ENCODE measurements around the gene SPAG17.

SPAG17 gene

DNA sequence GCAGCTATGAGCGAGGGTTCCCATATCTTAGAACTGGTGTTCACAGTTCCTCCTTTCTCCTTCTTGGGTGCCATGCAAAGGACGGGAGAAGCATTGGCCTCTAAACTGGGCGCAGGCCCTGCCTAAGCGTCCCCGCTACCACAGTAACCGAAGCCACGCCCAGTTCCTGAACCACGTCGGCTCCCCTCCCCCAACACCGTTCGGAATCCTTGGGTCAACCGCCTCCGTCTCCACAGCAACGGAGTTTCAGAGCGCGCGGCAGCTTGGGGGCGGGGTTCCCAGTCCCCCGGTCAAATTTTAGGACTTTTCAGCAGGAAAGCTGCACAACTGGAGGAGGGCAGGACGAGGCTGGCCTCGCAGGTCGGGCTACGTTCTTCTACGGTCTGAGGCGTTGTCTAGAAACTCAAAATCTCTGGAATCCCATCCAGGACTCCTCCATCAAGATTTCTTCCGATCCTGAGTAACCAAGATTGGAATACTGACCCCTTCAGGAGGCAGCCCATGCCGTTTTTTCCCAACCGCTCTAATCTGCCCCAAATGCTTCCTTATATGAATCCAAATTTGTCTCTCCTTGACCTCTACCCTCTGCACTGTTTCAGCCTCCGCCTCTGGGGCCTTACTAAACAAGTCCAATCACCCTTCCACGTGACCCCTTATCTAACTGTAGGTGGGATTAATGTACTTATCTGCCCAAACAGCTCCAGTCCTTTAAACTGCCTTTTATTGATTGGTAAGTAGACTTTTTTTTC, at the start of gene SPAG17:
Gene SPAG17 (minus strand): TSS at position 145 of the 749 bp plus-strand sequence. CDS start 71 bp downstream, at position 74.
- no peak for DNase-seq

DNA sequence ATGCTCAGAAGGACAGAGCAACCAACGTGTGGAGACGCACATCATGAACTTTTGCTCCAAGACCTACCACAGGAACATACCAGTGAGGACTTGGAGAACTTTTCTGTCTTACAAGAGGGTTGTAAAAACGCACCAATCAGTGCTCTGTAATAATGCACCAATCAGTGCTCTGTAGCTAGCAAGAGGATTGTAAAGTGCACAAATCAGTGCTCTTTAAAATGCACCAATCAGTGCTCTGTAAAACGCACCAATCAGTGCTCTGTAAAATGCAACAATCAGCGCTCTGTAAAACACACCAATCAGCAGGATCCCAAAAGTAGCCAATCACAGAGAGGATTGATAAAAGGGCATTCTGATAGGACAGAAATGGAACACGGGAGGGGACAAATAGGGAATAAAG, 40.4 kb upstream of the SPAG17 start:
- DNase-seq = no peak

DNA sequence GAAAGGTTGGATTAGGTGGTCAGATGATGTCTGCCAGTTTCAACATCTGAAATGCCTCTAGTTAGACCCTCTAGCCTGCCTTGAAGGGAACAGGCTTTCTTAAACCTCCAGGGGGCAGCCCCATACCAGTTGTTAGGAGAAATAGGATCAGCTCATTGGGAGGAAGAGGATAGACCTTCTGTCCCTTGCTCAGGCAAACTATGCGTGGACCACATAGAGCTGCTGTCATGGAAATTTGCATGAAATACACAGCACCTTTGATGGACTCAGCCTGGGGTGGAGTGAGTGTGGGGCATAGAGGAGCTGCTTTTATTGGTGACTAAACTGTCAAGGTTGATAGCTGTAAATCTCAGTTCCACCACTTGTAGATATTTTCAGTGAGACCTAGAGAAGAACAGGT, 38.4 kb upstream of the SPAG17 start:
- DNase-seq = no peak

DNA sequence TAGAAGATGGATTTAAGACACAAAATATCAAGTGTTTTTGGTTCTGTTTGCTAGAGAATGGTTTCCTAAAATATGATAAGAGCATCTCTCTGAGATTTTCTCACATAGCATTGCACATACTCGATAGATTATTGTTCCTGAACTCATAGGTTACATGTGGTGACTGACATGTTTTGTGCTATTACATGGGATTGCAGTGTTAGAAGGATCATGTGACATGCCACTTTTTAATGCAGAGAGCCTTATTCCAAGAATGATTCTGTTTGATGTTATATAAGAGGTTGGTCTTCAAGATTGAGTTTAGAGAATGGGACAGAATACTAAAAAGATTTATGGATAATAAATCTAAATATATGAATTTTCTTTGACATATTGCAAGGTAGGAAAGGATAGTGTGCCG, 34.4 kb upstream of the SPAG17 start:
- DNase-seq = no peak

DNA sequence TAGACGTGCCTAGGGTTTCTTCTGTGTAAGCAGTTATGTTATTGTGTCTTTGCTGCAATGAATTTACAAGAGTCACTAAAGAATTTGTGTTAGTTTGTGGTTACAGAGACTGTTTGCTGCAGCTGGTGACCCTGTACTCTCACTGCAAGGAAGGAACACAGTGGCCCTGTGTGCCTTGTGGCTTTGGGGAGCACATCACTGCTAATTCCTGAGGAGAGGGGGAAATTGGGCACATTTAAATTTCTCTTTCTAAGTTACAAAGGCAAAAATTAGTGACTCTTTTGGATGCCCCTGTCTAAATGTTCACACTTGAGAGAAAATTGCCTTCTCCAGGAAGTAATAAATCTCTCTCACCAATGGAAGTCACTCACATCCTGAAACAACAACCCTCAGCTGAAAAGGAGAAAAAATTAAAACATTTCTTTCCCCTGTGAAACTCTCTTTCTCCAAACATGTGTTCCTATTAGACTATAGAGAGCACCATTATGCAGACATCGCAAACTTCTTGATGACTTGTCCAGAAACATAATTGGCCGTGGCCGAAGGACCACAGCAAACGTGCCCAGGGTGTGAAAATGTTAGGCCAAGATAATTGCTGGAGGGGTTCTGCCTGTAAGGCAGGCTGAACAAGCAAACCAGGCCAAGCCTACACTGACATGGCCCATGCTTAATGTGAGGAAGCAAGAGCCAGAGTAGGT, 32.3 kb upstream of the SPAG17 start:
- no peak for DNase-seq

DNA sequence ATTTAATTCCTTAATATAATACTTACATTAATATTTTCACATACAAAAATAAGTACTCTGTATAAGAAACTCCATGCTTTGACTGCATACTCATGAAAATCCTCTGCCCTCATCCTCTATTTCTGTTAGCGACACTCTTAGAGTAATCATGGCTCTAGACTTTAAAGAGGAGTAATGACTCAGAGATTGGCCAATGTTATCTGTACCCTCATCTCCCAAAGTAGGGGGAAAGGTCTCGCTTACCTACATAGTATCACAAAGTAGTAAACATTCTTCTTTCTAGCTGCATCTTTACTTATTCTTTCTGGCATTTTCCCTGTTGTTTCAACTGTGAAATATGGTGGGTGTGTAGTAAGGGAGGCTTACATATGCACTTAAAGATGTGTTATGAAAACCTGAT, 29.8 kb upstream of the SPAG17 start:
- no peak for DNase-seq

DNA sequence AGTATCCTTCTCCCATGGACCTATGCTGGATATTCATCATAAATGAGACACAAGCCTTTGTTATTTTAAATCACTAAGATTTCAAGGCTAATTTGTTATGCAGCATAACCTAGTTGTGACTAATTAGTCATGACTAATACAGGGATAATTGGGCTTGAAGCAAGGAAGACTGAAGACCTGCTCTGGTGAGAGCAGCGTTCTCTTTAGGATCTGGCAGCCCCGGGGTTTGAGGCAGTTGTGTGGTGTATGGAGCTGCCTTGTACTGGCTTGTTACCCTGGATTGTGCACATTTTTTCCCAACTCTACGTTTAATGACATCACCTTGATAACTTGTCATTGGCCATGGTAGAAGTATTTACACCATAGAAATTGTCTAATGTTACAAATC, 25.7 kb upstream of the SPAG17 start:
- DNase-seq = no peak

DNA sequence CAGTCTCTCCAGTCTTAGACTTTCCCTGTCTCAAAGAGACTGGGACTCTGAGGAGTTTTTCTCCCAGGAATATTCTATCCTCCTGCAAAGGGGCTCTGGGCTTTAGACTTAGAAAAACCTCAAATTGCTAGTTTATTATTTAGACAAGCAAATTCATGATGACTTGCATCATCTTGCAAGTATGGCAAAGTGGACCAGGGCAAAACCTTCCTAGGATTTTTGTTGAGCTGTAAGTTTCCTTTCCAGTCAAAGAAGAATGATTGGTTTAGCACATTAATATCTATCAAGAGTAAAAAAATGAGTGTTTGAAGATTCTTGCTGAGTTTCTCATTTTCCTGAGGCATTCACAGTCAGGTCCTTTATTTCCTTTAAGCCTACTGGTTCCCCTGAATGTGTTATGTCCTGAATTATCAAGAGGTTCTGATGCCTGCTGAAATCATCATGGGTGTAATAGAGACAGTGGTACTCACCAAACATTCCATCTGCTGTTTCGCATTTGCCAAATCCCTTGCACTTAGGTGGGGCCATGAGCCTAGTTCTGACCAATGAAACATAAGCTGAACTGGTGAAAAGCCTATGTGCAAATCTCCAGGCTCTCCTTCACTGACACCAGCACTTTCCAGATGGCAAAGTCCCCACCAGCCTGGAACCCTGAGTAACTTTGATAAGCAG, 25.2 kb upstream of the SPAG17 start:
- DNase-seq = no peak

DNA sequence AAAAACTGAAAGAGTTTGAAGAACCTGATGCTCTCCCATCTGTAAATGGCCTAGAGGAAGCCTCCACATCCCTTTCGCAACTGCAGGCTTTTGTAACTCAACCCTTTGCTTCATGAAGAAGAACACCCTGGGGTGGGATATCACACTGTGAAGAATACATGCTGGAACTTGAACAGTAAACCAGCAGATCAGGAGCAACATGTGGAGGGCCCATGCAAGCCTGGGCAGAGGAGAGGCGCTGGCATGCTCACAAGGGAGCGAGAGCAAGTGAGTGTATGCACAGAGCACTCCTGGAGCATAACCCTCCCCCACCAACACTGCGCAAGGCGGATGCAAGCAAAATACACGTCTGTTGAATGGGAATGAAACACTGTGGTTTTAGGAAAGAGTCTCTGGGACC, 24.6 kb upstream of the SPAG17 start:
- no peak for DNase-seq

DNA sequence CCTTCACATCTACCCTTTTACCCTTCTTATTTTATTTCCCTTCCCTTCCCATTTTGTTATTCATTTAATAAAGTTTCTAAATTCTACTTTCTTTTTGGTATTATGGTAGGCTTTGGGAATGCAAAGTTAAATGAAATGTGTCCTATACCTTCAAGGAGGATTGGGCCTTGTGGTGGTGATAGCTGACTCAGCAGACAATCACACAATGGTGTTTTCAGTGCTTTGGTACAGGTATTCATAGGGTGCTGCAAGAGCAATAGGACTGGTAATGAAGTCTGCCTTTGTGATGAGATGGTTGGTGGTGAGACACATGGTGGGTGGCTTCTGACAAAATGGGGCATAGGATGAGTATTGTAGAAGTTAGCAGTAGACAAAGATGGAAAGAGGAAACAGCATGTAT, 21.9 kb upstream of the SPAG17 start:
- DNase-seq = no peak

DNA sequence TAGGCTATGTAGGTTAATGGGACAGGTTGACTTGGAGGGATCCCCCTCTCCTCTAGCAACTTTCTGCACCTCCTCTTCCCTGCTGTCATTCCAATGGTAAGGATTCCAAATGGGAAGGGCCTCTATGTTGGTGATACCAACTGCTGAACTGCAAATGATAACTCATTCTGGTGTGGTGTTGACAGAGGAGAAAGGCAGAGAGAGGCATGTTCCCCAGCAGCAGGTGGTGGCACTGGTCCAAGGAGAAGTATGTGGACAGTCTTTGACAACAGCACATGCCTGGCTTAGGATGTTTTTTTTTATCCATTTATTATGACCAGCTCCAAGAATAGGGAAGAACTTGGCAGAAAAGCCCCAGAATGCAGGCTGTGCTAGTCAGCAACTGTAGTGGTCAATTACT, 19.6 kb upstream of the SPAG17 start:
- no peak for DNase-seq

DNA sequence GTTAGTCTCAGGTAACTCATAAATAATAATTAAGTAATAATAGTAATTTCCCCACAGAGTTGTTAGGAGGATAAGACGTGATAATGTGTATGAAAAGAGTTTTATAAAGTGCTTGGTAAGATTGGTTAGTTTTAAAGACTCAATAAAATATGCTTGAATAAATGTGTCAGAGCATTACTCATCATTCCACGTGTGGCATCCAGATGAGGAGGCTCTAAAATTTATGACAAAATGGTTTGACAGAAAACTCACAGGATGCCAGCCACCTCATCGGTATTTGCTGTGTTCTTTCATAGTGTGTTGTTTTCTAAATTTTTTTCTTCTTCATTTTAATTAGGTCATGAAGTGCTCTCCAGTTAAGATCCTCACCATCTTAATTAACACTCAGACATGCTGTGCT, 19.1 kb upstream of the SPAG17 start:
- no peak for DNase-seq

DNA sequence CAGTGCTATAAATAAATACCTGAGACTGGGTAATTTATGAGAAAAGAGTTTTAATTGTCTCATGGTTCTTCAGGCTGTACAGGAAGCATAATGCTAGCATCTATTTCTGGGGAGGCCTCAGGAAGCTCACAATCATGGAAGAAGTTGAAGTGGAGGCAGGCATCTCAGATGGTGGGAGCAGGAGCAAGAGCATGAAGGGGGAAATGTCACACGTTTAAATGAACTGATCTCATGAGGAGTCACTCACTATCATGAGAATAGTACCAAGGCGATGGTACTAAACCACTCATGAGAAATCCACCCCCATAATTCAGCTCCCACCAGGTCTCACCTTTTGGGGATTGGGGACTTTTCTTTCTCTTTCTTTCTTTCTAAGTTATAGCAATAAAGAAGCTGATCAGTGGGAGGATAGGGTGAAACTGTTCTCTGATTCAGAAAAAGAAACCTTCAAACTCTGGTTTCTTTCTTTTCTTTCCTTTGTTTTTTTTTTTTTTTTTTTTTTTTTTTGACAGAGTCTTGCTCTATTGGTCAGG, 17.1 kb upstream of the SPAG17 start:
- no peak for DNase-seq

DNA sequence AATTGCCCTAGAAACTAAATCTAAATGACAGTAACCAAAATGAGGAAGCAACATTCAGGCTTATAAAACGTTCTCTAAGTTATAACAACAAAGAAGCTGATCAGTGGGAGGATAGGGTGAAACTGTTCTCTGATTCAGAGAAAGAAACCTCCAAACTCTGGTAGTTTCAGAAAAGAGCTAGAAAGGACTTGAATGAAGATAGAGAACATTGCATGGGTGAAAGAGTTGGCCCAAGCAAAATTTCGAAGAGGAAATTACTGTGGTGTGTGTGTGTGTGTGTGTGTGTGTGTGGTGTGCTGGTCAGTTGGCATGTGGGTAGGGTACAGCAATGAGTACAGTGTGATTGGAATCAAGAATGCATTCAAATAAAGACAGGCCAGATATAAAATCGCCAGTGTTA, 16.5 kb upstream of the SPAG17 start:
- no peak for DNase-seq

DNA sequence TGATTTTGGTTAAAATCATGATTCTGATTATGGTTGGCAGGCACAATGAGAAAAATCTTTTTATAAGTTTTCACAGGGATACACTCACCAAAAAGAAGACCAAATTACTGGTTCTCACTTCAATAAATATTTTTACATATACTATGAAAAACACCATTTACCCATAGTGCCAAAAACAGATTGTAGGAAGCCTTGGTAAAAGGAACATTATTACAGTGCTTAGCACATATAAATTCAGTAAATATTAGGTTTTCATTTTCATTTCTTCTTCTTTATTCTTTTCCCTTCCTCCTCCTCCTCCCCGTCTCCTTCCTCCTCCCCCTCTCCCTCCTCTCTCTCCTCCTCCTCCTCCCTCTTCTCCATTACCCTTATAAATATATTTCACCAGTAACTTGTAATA, 15.8 kb upstream of the SPAG17 start:
- no peak for DNase-seq

DNA sequence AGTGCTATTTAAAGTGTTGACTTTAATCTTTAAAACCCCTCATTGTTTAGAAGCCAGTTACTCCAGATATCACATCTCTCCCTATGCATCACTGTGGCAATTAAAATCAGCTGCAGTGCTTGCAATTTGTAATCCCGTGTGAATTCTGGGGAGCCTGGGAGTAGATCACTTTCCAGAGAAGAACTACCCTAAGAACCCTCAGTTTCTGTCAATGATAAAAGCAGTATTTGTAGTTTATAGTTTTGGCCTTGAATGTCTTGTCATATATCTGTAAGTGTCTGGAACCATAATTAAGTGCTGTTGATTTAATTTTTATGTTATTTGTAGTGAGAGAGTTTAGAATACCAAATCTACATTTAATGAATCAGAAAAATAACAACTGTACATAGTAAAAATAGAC, 5.5 kb upstream of the SPAG17 start:
- no peak for DNase-seq

DNA sequence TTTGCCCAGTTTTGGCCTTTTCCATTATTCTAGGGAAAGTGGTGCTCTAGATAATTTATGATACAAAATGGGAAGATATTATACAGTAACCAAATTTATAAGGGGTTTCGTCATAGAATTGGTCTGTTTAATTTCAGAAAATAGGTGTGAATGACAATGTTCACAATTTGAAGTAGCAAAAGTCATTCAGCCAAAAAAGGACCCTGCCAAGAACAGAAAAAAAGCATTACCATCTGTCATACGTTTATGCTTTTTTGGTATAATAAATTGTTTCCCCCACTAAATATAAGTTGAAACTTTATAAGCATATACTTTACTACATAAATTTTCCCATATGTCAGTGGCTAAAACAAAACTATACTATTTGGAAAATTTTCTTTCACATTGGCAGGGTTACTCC, 4.5 kb upstream of the SPAG17 start:
- no peak for DNase-seq

DNA sequence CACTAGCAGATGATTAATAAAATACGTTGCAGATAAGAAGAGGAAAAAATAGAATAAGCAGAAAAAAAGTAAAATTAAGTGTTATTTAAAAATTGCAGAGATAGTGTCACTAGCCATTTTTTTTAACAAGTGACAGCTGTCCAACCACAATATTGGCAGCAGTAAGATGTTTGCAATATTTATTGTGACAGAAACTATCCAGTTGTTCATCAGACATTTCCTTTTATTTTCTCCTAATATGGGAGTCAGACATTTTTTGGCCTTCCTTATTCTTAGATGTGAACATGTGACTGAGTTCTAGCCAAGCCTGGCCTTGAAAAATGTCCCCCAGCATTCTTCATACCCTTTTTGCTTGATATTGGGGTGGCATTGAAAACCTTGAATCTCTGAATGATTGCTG, 3.4 kb upstream of the SPAG17 start:
- no peak for DNase-seq

DNA sequence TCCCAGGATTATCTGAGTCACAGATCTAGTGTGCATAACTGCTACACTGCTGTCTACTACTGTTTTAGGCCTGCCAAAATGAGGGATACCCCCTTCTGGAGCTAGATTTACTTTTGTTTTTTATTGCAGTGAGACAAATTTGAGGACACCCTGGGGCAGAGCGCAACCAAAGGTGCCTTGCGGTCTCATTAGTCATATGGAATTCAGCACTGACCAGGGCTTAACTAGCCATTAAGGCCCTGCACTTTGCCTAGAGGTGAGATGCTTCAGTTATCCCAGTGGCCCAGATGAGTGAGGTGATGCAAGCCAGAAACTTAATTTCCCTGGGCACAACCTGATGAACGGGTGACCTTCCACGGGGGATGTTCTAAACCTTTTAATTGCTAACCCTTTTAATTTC, 998 bp upstream of the SPAG17 start:
- no peak for DNase-seq

DNA sequence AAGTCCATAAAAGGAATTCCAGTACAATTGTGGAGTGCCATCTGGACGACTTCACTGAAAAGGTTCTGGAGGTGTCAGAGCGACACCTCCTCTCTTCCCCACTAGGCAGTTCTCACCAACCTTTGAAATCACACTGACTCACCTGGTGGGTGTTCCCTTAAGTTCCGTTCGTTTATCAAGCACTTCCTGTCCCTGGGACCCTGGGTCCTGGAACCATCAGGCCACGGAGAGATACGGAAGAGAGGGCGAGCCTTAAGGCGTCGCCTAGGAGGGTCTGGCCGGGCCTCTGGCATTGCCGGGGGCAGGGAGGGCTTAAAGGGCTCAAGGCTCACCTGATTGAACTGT, 317 bp downstream of the SPAG17 start:
- no peak for DNase-seq

DNA sequence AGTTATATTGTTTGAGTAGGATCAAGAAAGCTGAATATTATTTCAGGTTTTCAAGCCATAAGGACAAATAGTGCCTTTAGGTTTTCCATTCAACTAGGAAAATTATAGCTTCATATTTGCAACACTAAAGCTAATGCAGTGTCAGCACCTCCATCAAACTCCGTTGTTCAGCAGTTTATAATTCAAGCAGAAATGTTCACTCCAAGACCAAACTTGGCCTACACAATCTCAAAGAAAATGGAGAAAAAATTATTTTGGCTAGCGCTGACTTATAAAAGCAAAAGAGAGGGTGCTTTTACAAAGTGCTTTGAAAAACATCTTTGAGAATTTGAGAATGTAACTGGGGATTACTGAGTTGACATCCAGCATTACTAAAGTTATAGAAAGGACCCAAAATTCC, 1.4 kb downstream of the SPAG17 start:
- DNase-seq = no peak

DNA sequence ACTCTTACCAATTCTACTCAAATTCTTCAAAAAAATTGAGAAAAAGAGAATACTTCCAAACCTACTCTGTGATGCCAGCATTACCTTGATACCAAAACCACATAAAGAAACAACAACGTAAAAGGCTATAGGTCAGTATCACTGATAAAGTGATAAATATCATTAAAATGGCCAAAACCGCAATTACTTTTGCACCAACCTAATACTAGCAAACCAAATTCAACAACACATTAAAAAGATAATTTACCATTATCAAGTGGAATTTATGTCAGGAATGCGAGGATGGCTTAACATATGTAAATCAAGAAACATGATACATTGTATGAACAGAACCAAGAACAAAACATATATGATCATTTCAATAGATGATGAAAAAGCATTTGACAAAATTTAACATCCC, 7.0 kb downstream of the SPAG17 start:
- DNase-seq = no peak

DNA sequence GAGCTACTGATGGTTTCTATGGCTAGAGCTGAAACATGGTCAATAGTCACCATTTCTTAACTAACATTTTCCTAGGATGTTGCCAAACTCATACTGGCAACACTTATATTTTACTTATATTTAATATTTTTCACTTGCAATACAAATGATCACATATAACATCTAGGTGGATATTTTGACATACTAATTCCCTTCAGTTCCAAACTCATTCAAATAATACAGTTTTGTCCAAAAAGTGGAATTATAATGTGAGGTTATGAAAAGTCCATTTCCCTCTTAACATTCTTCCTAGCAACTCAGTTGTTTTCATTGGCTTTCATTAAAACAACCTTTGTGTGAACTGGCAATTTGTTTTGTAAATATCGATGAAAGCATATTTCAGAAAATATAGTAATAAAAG, 16.0 kb downstream of the SPAG17 start:
- no peak for DNase-seq

DNA sequence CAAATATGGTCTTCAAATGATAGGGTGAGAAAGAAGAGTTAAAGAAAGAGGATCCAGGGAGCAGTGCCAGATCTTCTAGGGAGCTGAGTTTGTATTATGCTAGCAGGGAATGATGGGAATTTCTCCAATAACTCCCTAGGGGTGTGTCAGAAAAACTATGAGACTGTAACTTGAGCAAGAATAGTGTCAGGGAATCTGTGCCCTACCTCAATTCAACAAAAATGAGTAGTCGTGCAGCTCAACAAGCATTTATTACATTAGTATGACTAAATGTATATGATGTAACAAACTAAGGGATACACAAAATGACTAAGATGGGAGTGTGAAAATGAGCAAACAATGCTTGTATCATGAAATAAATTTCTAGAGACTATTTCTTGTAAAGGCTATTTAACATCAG, 24.2 kb downstream of the SPAG17 start:
- DNase-seq = no peak
